ENCODE measurements around the gene NAA16.

NAA16 gene

GRCh38 chr13:41293272-41293671 is 17.8 kb upstream of the NAA16 start:
- H3K27ac Mint-ChIP-seq, result no peak overlapping the region
- H3K4me3 Mint-ChIP-seq, result no peak overlapping the region
- H3K27me3 Mint-ChIP-seq (ENCODE audit: low read depth), result peaks cover 6% of the 10 kb centered on the region
- H3K9me3 Mint-ChIP-seq, result peaks cover 18% of the 10 kb centered on the region
- peaks cover 2% of the 10 kb centered on the region for H3K36me3 Mint-ChIP-seq (ENCODE audit: low read depth)
- H3K4me1 Mint-ChIP-seq (ENCODE audit: low read depth), result no peaks in the 10 kb centered on the region

- Mint-ChIP-seq H3K9me3 (peaks cover 10% of the 10 kb centered on the region), H3K36me3 (ENCODE audit: low read depth) (no peaks in the 10 kb centered on the region), H3K4me3 (no peak overlapping the region), H3K27me3 (ENCODE audit: low read depth) (peaks cover 19% of the 10 kb centered on the region), H3K27ac (no peak overlapping the region), H3K4me1 (ENCODE audit: low read depth) (peaks cover 2% of the 10 kb centered on the region)
These were observed 16.2 kb upstream of the NAA16 start for GRCh38 chr13:41294914-41295313.

GRCh38 chr13:41295973-41296372 is 15.1 kb upstream of the NAA16 start:
- Mint-ChIP-seq H3K36me3 (ENCODE audit: low read depth) (no peaks in the 10 kb centered on the region), H3K4me1 (ENCODE audit: low read depth) (peaks cover 2% of the 10 kb centered on the region), H3K4me3 (no peak overlapping the region), H3K9me3 (peaks cover 10% of the 10 kb centered on the region), H3K27me3 (ENCODE audit: low read depth) (peaks cover 19% of the 10 kb centered on the region), H3K27ac (no peak overlapping the region)

GRCh38 chr13:41296879-41297646 is 14.0 kb upstream of the NAA16 start:
- Mint-ChIP-seq H3K27ac (no peak overlapping the region), H3K4me1 (ENCODE audit: low read depth) (peaks cover 2% of the 10 kb centered on the region), H3K36me3 (ENCODE audit: low read depth) (no peaks in the 10 kb centered on the region), H3K27me3 (ENCODE audit: low read depth) (peaks cover 19% of the 10 kb centered on the region), H3K4me3 (no peak overlapping the region), H3K9me3 (peaks cover 3% of the 10 kb centered on the region)

GRCh38 chr13:41299316-41300094 is 11.6 kb upstream of the NAA16 start:
- Mint-ChIP-seq H3K36me3 (ENCODE audit: low read depth) (no peaks in the 10 kb centered on the region), H3K4me3 (no peak overlapping the region), H3K9me3 (no peaks in the 10 kb centered on the region), H3K27me3 (ENCODE audit: low read depth) (peaks cover 27% of the 10 kb centered on the region), H3K4me1 (ENCODE audit: low read depth) (peaks cover 2% of the 10 kb centered on the region), H3K27ac (no peak overlapping the region)

- no peak overlapping the region for H3K27ac Mint-ChIP-seq
- no peaks in the 10 kb centered on the region for H3K9me3 Mint-ChIP-seq
- peaks cover 2% of the 10 kb centered on the region for H3K4me1 Mint-ChIP-seq (ENCODE audit: low read depth)
- H3K27me3 Mint-ChIP-seq (ENCODE audit: low read depth), result peaks cover 30% of the 10 kb centered on the region
- no peak overlapping the region for H3K4me3 Mint-ChIP-seq
- no peaks in the 10 kb centered on the region for H3K36me3 Mint-ChIP-seq (ENCODE audit: low read depth)
These were observed 8.3 kb upstream of the NAA16 start for GRCh38 chr13:41302743-41303142.

GRCh38 chr13:41304551-41304950 is 6.5 kb upstream of the NAA16 start:
- no peak overlapping the region for H3K4me3 Mint-ChIP-seq
- H3K4me1 Mint-ChIP-seq (ENCODE audit: low read depth), result no peaks in the 10 kb centered on the region
- H3K27ac Mint-ChIP-seq, result no peak overlapping the region
- H3K9me3 Mint-ChIP-seq, result no peaks in the 10 kb centered on the region
- peaks cover 14% of the 10 kb centered on the region for H3K27me3 Mint-ChIP-seq (ENCODE audit: low read depth)
- no peaks in the 10 kb centered on the region for H3K36me3 Mint-ChIP-seq (ENCODE audit: low read depth)

- H3K4me3 Mint-ChIP-seq, result no peak overlapping the region
- peaks cover 9% of the 10 kb centered on the region for H3K4me1 Mint-ChIP-seq (ENCODE audit: low read depth)
- H3K27ac Mint-ChIP-seq, result no peak overlapping the region
- H3K36me3 Mint-ChIP-seq (ENCODE audit: low read depth), result no peaks in the 10 kb centered on the region
- H3K9me3 Mint-ChIP-seq, result no peaks in the 10 kb centered on the region
- H3K27me3 Mint-ChIP-seq (ENCODE audit: low read depth), result peaks cover 14% of the 10 kb centered on the region
These were observed 4.6 kb upstream of the NAA16 start for GRCh38 chr13:41306271-41307145.

GRCh38 chr13:41307884-41308640 is 3.0 kb upstream of the NAA16 start:
- peaks cover 1% of the 10 kb centered on the region for H3K36me3 Mint-ChIP-seq (ENCODE audit: low read depth)
- no peak overlapping the region for H3K27ac Mint-ChIP-seq
- peaks cover 11% of the 10 kb centered on the region for H3K4me1 Mint-ChIP-seq (ENCODE audit: low read depth)
- peaks cover 14% of the 10 kb centered on the region for H3K27me3 Mint-ChIP-seq (ENCODE audit: low read depth)
- no peaks in the 10 kb centered on the region for H3K9me3 Mint-ChIP-seq
- H3K4me3 Mint-ChIP-seq, result no peak overlapping the region

GRCh38 chr13:41311406-41312175 is 524 bp downstream of the NAA16 start:
- H3K4me3 Mint-ChIP-seq, result peak overlapping the region; percentile 95
- no peaks in the 10 kb centered on the region for H3K9me3 Mint-ChIP-seq
- peaks cover 30% of the 10 kb centered on the region for H3K4me1 Mint-ChIP-seq (ENCODE audit: low read depth)
- H3K36me3 Mint-ChIP-seq (ENCODE audit: low read depth), result peaks cover 1% of the 10 kb centered on the region
- H3K27me3 Mint-ChIP-seq (ENCODE audit: low read depth), result no peaks in the 10 kb centered on the region
- peak overlapping the region; percentile 90 for H3K27ac Mint-ChIP-seq

GRCh38 chr13:41312176-41312500 is 1.1 kb downstream of the NAA16 start:
- peak overlapping the region; percentile 95 for H3K4me3 Mint-ChIP-seq
- H3K9me3 Mint-ChIP-seq, result no peaks in the 10 kb centered on the region
- peaks cover 3% of the 10 kb centered on the region for H3K36me3 Mint-ChIP-seq (ENCODE audit: low read depth)
- H3K27ac Mint-ChIP-seq, result peak overlapping the region; percentile 90
- no peaks in the 10 kb centered on the region for H3K27me3 Mint-ChIP-seq (ENCODE audit: low read depth)
- H3K4me1 Mint-ChIP-seq (ENCODE audit: low read depth), result peaks cover 30% of the 10 kb centered on the region

- no peaks in the 10 kb centered on the region for H3K9me3 Mint-ChIP-seq
- H3K27ac Mint-ChIP-seq, result no peak overlapping the region
- no peaks in the 10 kb centered on the region for H3K27me3 Mint-ChIP-seq (ENCODE audit: low read depth)
These were observed 2.0 kb downstream of the NAA16 start for GRCh38 chr13:41313117-41313516.

GRCh38 chr13:41313659-41314197 is 2.7 kb downstream of the NAA16 start:
- no peaks in the 10 kb centered on the region for H3K27me3 Mint-ChIP-seq (ENCODE audit: low read depth)
- peaks cover 30% of the 10 kb centered on the region for H3K4me1 Mint-ChIP-seq (ENCODE audit: low read depth)
- no peak overlapping the region for H3K27ac Mint-ChIP-seq
- H3K9me3 Mint-ChIP-seq, result no peaks in the 10 kb centered on the region
- H3K36me3 Mint-ChIP-seq (ENCODE audit: low read depth), result peaks cover 8% of the 10 kb centered on the region
- peak overlapping the region; percentile 41 for H3K4me3 Mint-ChIP-seq

More at GRCh38 chr13:41313117-41313516, 2.0 kb downstream of the NAA16 start:
- Mint-ChIP-seq H3K4me3 (peak overlapping the region; percentile 38), H3K4me1 (ENCODE audit: low read depth) (peaks cover 30% of the 10 kb centered on the region), H3K36me3 (ENCODE audit: low read depth) (peaks cover 8% of the 10 kb centered on the region)
